Measurements from ENCODE around the gene SLC41A1.

SLC41A1 gene

GRCh38 chr1:205817364-205817763 is 4.4 kb upstream of the SLC41A1 start:
- Histone ChIP-seq H3K27me3 (ENCODE audit: control insufficient read depth, insufficient read depth, low read length) (no peaks in the 10 kb centered on the region), H3K9me3 (replicated peaks; ENCODE audit: low read length) (no peaks in the 10 kb centered on the region)

GRCh38 chr1:205813755-205814058 is 709 bp upstream of the SLC41A1 start:
- Histone ChIP-seq H3K36me3 (ENCODE audit: insufficient read depth, low read length) (peaks cover 16% of the 10 kb centered on the region), H3K9ac (ENCODE audit: low read depth, low read length) (peak overlapping the region; percentile 90), H3K9me3 (replicated peaks; ENCODE audit: low read length) (no peaks in the 10 kb centered on the region), H3K27me3 (ENCODE audit: control insufficient read depth, insufficient read depth, low read length) (no peaks in the 10 kb centered on the region), H3K4me1 (ENCODE audit: control insufficient read depth, insufficient read depth, low read length) (peaks cover 31% of the 10 kb centered on the region), H3K4me2 (ENCODE audit: low read length) (peak overlapping the region; percentile 99), H3K4me3 (ENCODE audit: low read length) (peak overlapping the region; percentile 95)

More at GRCh38 chr1:205817364-205817763, 4.4 kb upstream of the SLC41A1 start:
- no peak overlapping the region for H3K4me2 ChIP-seq (ENCODE audit: low read length)
- peaks cover 6% of the 10 kb centered on the region for H3K4me1 ChIP-seq (ENCODE audit: control insufficient read depth, insufficient read depth, low read length)
- H3K9ac ChIP-seq (ENCODE audit: low read depth, low read length): no peak overlapping the region
- H3K4me3 ChIP-seq (ENCODE audit: low read length): no peak overlapping the region
- no peaks in the 10 kb centered on the region for H3K36me3 ChIP-seq (ENCODE audit: insufficient read depth, low read length)

GRCh38 chr1:205812271-205812877 is 624 bp downstream of the SLC41A1 start:
- Histone ChIP-seq H3K9me3 (replicated peaks; ENCODE audit: low read length) (no peaks in the 10 kb centered on the region), H3K4me2 (ENCODE audit: low read length) (peak overlapping the region; percentile 99), H3K4me1 (ENCODE audit: control insufficient read depth, insufficient read depth, low read length) (peaks cover 31% of the 10 kb centered on the region), H3K9ac (ENCODE audit: low read depth, low read length) (peak overlapping the region; percentile 90), H3K4me3 (ENCODE audit: low read length) (peak overlapping the region; percentile 95), H3K27me3 (ENCODE audit: control insufficient read depth, insufficient read depth, low read length) (no peaks in the 10 kb centered on the region), H3K36me3 (ENCODE audit: insufficient read depth, low read length) (peaks cover 21% of the 10 kb centered on the region)

- H3K4me2 ChIP-seq (ENCODE audit: low read length): peak overlapping the region; percentile 99
- no peaks in the 10 kb centered on the region for H3K9me3 ChIP-seq (replicated peaks; ENCODE audit: low read length)
- peaks cover 31% of the 10 kb centered on the region for H3K4me1 ChIP-seq (ENCODE audit: control insufficient read depth, insufficient read depth, low read length)
- no peaks in the 10 kb centered on the region for H3K27me3 ChIP-seq (ENCODE audit: control insufficient read depth, insufficient read depth, low read length)
- H3K36me3 ChIP-seq (ENCODE audit: insufficient read depth, low read length): peaks cover 21% of the 10 kb centered on the region
- H3K9ac ChIP-seq (ENCODE audit: low read depth, low read length): peak overlapping the region; percentile 90
- H3K4me3 ChIP-seq (ENCODE audit: low read length): peak overlapping the region; percentile 95
These were observed 1.3 kb downstream of the SLC41A1 start for GRCh38 chr1:205811660-205812059.

- peak overlapping the region; percentile 95 for H3K4me3 ChIP-seq (ENCODE audit: low read length)
- no peaks in the 10 kb centered on the region for H3K27me3 ChIP-seq (ENCODE audit: control insufficient read depth, insufficient read depth, low read length)
- peaks cover 33% of the 10 kb centered on the region for H3K4me1 ChIP-seq (ENCODE audit: control insufficient read depth, insufficient read depth, low read length)
- H3K36me3 ChIP-seq (ENCODE audit: insufficient read depth, low read length): peaks cover 21% of the 10 kb centered on the region
- peak overlapping the region; percentile 90 for H3K9ac ChIP-seq (ENCODE audit: low read depth, low read length)
- H3K4me2 ChIP-seq (ENCODE audit: low read length): peak overlapping the region; percentile 99
- H3K9me3 ChIP-seq (replicated peaks; ENCODE audit: low read length): no peaks in the 10 kb centered on the region
These were observed 2.4 kb downstream of the SLC41A1 start for GRCh38 chr1:205810448-205811157.

GRCh38 chr1:205809942-205810345 is 3.1 kb downstream of the SLC41A1 start:
- Histone ChIP-seq H3K27me3 (ENCODE audit: control insufficient read depth, insufficient read depth, low read length) (no peaks in the 10 kb centered on the region), H3K9ac (ENCODE audit: low read depth, low read length) (no peak overlapping the region), H3K9me3 (replicated peaks; ENCODE audit: low read length) (no peaks in the 10 kb centered on the region), H3K36me3 (ENCODE audit: insufficient read depth, low read length) (peaks cover 21% of the 10 kb centered on the region), H3K4me3 (ENCODE audit: low read length) (peak overlapping the region; percentile 31), H3K4me1 (ENCODE audit: control insufficient read depth, insufficient read depth, low read length) (peaks cover 40% of the 10 kb centered on the region), H3K4me2 (ENCODE audit: low read length) (peak overlapping the region; percentile 99)

GRCh38 chr1:205809469-205809868 is 3.5 kb downstream of the SLC41A1 start:
- H3K4me3 ChIP-seq (ENCODE audit: low read length): no peak overlapping the region
- peaks cover 41% of the 10 kb centered on the region for H3K4me1 ChIP-seq (ENCODE audit: control insufficient read depth, insufficient read depth, low read length)
- H3K4me2 ChIP-seq (ENCODE audit: low read length): peak overlapping the region; percentile 99
- no peaks in the 10 kb centered on the region for H3K27me3 ChIP-seq (ENCODE audit: control insufficient read depth, insufficient read depth, low read length)
- H3K9ac ChIP-seq (ENCODE audit: low read depth, low read length): no peak overlapping the region
- peaks cover 21% of the 10 kb centered on the region for H3K36me3 ChIP-seq (ENCODE audit: insufficient read depth, low read length)
- no peaks in the 10 kb centered on the region for H3K9me3 ChIP-seq (replicated peaks; ENCODE audit: low read length)

- Histone ChIP-seq H3K4me3 (ENCODE audit: low read length) (no peak overlapping the region), H3K36me3 (ENCODE audit: insufficient read depth, low read length) (peaks cover 24% of the 10 kb centered on the region)
These were observed 7.8 kb downstream of the SLC41A1 start for GRCh38 chr1:205805082-205805711.

GRCh38 chr1:205804605-205805004 is 8.4 kb downstream of the SLC41A1 start:
- Histone ChIP-seq H3K36me3 (ENCODE audit: insufficient read depth, low read length) (peaks cover 18% of the 10 kb centered on the region), H3K4me1 (ENCODE audit: control insufficient read depth, insufficient read depth, low read length) (peaks cover 10% of the 10 kb centered on the region), H3K4me2 (ENCODE audit: low read length) (no peak overlapping the region), H3K4me3 (ENCODE audit: low read length) (no peak overlapping the region), H3K9me3 (replicated peaks; ENCODE audit: low read length) (no peaks in the 10 kb centered on the region), H3K9ac (ENCODE audit: low read depth, low read length) (no peak overlapping the region), H3K27me3 (ENCODE audit: control insufficient read depth, insufficient read depth, low read length) (no peaks in the 10 kb centered on the region)

More at GRCh38 chr1:205805082-205805711, 7.8 kb downstream of the SLC41A1 start:
- Histone ChIP-seq H3K4me1 (ENCODE audit: control insufficient read depth, insufficient read depth, low read length) (peaks cover 15% of the 10 kb centered on the region), H3K4me2 (ENCODE audit: low read length) (peak overlapping the region; percentile 42), H3K27me3 (ENCODE audit: control insufficient read depth, insufficient read depth, low read length) (no peaks in the 10 kb centered on the region), H3K9ac (ENCODE audit: low read depth, low read length) (no peak overlapping the region), H3K9me3 (replicated peaks; ENCODE audit: low read length) (no peaks in the 10 kb centered on the region)

GRCh38 chr1:205803986-205804385 is 9.0 kb downstream of the SLC41A1 start:
- Histone ChIP-seq H3K9me3 (replicated peaks; ENCODE audit: low read length) (no peaks in the 10 kb centered on the region), H3K36me3 (ENCODE audit: insufficient read depth, low read length) (peaks cover 17% of the 10 kb centered on the region), H3K9ac (ENCODE audit: low read depth, low read length) (no peak overlapping the region), H3K4me2 (ENCODE audit: low read length) (no peak overlapping the region), H3K4me1 (ENCODE audit: control insufficient read depth, insufficient read depth, low read length) (peaks cover 10% of the 10 kb centered on the region), H3K27me3 (ENCODE audit: control insufficient read depth, insufficient read depth, low read length) (no peaks in the 10 kb centered on the region), H3K4me3 (ENCODE audit: low read length) (no peak overlapping the region)

- Histone ChIP-seq H3K36me3 (ENCODE audit: insufficient read depth, low read length) (peaks cover 29% of the 10 kb centered on the region), H3K4me1 (ENCODE audit: control insufficient read depth, insufficient read depth, low read length) (peaks cover 10% of the 10 kb centered on the region), H3K27me3 (ENCODE audit: control insufficient read depth, insufficient read depth, low read length) (no peaks in the 10 kb centered on the region), H3K9ac (ENCODE audit: low read depth, low read length) (no peak overlapping the region), H3K4me3 (ENCODE audit: low read length) (no peak overlapping the region), H3K4me2 (ENCODE audit: low read length) (no peak overlapping the region), H3K9me3 (replicated peaks; ENCODE audit: low read length) (no peaks in the 10 kb centered on the region)
These were observed 10.9 kb downstream of the SLC41A1 start for GRCh38 chr1:205802060-205802459.
